Fibroblast of lung (primary cell): Measurements from ENCODE around the gene POLR2F. TPM values are rescaled to one million over a fixed set of nuclear protein-coding genes. Genes with fewer than 3 reads are reported as not detected.

Source experiments
- DNase-seq, 2 donors: peaks; one replicate each; pipeline versions ENCODE4 v3.0.0 to v3.0.0-alpha.2; 2010; ENCODE audit warnings: low read depth in 2 of 2
- H2AFZ ChIP-seq: 2 replicates; pipeline ENCODE4 v1.5.1; 2012; ENCODE audit warnings: low read length, control low read depth, inconsistent platforms
- H3K27ac ChIP-seq: 2 replicates; pipeline ENCODE4 v1.5.1; 2011; ENCODE audit warnings: low read length, control low read depth; ENCODE audit not compliant: insufficient read depth
- H3K27me3 ChIP-seq: 2 replicates; pipeline ENCODE4 v1.5.1; 2011; ENCODE audit warnings: mild to moderate bottlenecking, low read length; ENCODE audit not compliant: control insufficient read depth, insufficient read depth
- H3K36me3 ChIP-seq: 2 replicates; pipeline ENCODE4 v1.5.1; 2011; ENCODE audit warnings: low read length; ENCODE audit not compliant: control insufficient read depth, insufficient read depth
- H3K4me1 ChIP-seq: 2 replicates; pipeline ENCODE4 v1.5.1; 2011; ENCODE audit warnings: low read length; ENCODE audit not compliant: control insufficient read depth, insufficient read depth; ENCODE audit errors: extremely low read depth
- H3K4me2 ChIP-seq: 2 replicates; pipeline ENCODE4 v1.5.1; 2011; ENCODE audit warnings: low read length, control low read depth; ENCODE audit not compliant: insufficient read depth; ENCODE audit errors: extremely low read depth
- H3K4me3 ChIP-seq, 4 experiments: fragments of 200-600 bp in 1 of 4; sonication (generic) in 1 of 4; replicated peaks in 1 of 4; 2 replicates each; pipeline ENCODE4 v1.5.1; 2011 to 2016; ENCODE audit warnings: low read length in 4 of 4, low read depth in 3 of 4, mild to moderate bottlenecking in 3 of 4, control low read depth in 2 of 4, inconsistent platforms in 1 of 4, mixed read lengths in 1 of 4; ENCODE audit not compliant: insufficient read depth in 1 of 4; ENCODE audit errors: control extremely low read depth in 1 of 4
- H3K79me2 ChIP-seq: 2 replicates; pipeline ENCODE4 v1.5.1; 2012; ENCODE audit warnings: mild to moderate bottlenecking, low read length, inconsistent platforms; ENCODE audit not compliant: control insufficient read depth, insufficient read depth
- H3K9ac ChIP-seq: 2 replicates; pipeline ENCODE4 v1.5.1; 2011; ENCODE audit warnings: mild to moderate bottlenecking, low read length, control low read depth; ENCODE audit not compliant: insufficient read depth
- H3K9me3 ChIP-seq: 2 replicates; pipeline ENCODE4 v1.5.1; 2012; ENCODE audit warnings: low read depth, low read length; ENCODE audit not compliant: control insufficient read depth, insufficient read depth
- H4K20me1 ChIP-seq: 2 replicates; pipeline ENCODE4 v1.5.1; 2011; ENCODE audit warnings: low read length; ENCODE audit not compliant: control insufficient read depth, insufficient read depth; ENCODE audit errors: extremely low read depth
- EZH2 ChIP-seq: IDR thresholded peaks from 2 replicates; pipeline ENCODE4 v1.5.1; 2012; ENCODE audit warnings: low read length, control low read depth, mild to moderate bottlenecking; ENCODE audit errors: missing control alignments
- polyA plus RNA-seq, 2 donors: library from polyadenylated mRNA; depleted of rRNA in 1 of 2; stranded (reverse) in 1 of 2; unstranded in 1 of 2; fragments of >200 nt; gene quantifications; 2 replicates each; pipeline ENCODE4 v1.2.1, GENCODE V29; 2011 to 2012; ENCODE audit warnings: missing spikeins in 1 of 2
- total RNA-seq: library from RNA; depleted of rRNA; stranded (reverse); fragments of >200 nt; gene quantifications from 2 replicates; pipeline ENCODE4 v1.2.1, GENCODE V29; 2014
- TF ChIP-seq, protein P1 (sequence below), 2 donors: IDR thresholded peaks in 1 of 2; conservative IDR thresholded peaks in 1 of 2; 1 replicate in 1 of 2; 2 replicates in 1 of 2; pipeline ENCODE4 v1.5.1; 2011 to 2012; ENCODE audit warnings: low read length in 2 of 2, control low read depth in 1 of 2, inconsistent platforms in 1 of 2, low read depth in 1 of 2, mild to moderate bottlenecking in 1 of 2

POLR2F gene
- total and polyA plus RNA-seq, 2 donors (not counting 1 experiment from before 2014, with no cell fraction given) = 31.9 to 82.0 TPM

DNA sequence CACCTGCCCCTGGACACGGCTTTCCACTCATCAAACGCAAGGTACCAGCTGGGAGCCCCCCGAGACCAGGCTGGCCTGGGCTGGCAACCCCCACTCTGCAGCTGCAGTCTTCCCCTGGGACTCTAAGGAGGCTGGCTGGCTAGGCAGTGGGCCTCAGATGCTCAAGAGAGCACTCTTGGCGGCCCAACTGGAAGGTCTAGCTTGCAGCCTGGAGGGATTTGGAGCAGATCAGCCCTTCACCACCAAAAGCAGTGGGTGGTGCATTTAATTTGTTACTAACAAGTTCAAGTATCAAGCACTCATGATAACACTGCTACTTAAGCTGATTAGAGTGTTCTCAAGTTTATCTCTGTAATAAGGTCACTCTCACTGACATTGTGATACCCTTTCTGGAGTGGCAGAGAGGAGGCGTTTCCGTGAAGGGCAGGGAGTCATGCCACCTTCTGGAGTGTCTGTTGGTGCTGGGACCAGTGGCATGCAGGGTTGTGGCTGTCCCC lies 21.6 kb upstream of the POLR2F start:
- H3K4me3 ChIP-seq = no peak overlapping the region
- H2AFZ ChIP-seq = no peak overlapping the region
- H3K9me3 ChIP-seq = no peaks in the 10 kb centered on the region
- TF ChIP-seq EZH2 = no peak
- TF ChIP-seq, protein P1, sequence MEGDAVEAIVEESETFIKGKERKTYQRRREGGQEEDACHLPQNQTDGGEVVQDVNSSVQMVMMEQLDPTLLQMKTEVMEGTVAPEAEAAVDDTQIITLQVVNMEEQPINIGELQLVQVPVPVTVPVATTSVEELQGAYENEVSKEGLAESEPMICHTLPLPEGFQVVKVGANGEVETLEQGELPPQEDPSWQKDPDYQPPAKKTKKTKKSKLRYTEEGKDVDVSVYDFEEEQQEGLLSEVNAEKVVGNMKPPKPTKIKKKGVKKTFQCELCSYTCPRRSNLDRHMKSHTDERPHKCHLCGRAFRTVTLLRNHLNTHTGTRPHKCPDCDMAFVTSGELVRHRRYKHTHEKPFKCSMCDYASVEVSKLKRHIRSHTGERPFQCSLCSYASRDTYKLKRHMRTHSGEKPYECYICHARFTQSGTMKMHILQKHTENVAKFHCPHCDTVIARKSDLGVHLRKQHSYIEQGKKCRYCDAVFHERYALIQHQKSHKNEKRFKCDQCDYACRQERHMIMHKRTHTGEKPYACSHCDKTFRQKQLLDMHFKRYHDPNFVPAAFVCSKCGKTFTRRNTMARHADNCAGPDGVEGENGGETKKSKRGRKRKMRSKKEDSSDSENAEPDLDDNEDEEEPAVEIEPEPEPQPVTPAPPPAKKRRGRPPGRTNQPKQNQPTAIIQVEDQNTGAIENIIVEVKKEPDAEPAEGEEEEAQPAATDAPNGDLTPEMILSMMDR (conservative IDR thresholded peaks at IDR 0.05 in 1 of 2, IDR thresholded peaks at IDR 0.05 in 1 of 2; ENCODE audit: low read depth in 1 of 2, low read length in 2 of 2) = no peak
- no peaks in the 10 kb centered on the region for H3K27me3 ChIP-seq
- no peak overlapping the region for H3K9ac ChIP-seq
- no peak overlapping the region for H3K27ac ChIP-seq
- H3K36me3 ChIP-seq = peaks cover 37% of the 10 kb centered on the region
- DNase-seq = no peak
- H4K20me1 ChIP-seq = no peaks in the 10 kb centered on the region
- peaks cover 24% of the 10 kb centered on the region for H3K4me1 ChIP-seq
- H3K79me2 ChIP-seq = no peaks in the 10 kb centered on the region
- H3K4me2 ChIP-seq = no peak overlapping the region

DNA sequence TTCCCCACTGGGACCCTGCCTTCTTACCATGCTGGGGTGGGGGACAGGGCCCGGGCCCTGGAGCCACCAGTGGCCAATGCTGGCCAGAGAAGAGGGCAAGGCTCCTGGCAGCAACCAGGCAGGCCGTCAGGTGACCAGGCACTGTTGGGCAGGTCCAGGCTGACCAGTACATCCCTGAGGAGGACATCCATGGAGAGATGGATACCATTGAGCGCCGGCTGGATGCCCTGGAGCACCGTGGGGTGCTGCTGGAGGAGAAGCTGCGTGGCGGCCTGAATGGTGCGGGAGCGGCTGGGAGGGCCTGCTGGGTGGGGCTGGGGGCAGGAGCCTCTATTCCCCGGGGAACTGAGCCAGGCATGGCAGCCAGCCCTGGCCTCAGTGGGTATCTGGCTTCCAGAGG lies 21.1 kb upstream of the POLR2F start:
- no peak overlapping the region for H3K27ac ChIP-seq

DNA sequence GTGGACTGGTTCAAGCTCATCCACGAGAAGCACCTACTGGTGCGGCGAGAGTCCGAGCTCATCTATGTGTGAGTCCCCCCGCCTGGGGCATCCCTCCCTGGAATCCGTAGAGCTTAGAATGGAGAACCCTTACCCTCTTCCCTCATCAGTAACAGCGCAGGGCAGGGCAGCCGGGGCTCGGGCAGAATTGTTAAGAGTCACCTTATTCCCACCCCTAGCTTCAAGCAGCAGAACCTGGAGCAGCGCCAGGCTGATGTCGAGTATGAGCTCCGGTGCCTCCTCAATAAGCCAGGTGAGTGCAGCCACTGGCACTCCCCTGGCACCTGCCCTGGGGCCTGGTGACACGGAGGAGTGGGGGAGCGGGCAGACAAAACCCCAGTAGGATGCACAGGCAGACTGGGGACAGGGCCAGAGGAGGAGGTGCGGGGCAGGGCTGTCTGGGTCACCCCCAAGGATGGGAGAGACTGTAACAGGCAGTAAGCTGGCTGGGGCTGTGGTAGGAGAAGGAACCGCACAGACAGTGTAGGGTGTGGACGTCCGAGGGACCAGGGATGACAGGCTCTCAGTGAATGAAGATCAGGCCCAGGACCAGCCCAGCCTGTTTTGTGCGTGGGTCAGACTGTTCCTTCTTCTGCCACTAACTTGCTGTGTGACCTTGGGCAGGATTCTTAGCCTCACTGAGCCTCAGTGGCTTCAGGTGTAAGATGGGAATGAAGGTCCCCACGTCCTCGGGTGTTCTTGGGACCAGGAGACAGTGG lies 20.5 kb upstream of the POLR2F start:
- H3K27ac ChIP-seq = peak overlapping the region; percentile 71
- H2AFZ ChIP-seq = no peak overlapping the region
- peaks cover 40% of the 10 kb centered on the region for H3K36me3 ChIP-seq
- H3K27me3 ChIP-seq = no peaks in the 10 kb centered on the region
- no peaks in the 10 kb centered on the region for H4K20me1 ChIP-seq
- no peak for DNase-seq
- peak overlapping the region; percentile 32 for H3K4me2 ChIP-seq
- peaks cover 24% of the 10 kb centered on the region for H3K4me1 ChIP-seq
- H3K9ac ChIP-seq = no peak overlapping the region
- TF ChIP-seq, protein P1 (conservative IDR thresholded peaks at IDR 0.05 in 1 of 2, IDR thresholded peaks at IDR 0.05 in 1 of 2; ENCODE audit: low read depth in 1 of 2, low read length in 2 of 2) = no peak
- no peak for TF ChIP-seq EZH2
- no peak overlapping the region for H3K4me3 ChIP-seq
- H3K79me2 ChIP-seq = no peaks in the 10 kb centered on the region
- H3K9me3 ChIP-seq = no peaks in the 10 kb centered on the region

More for the DNA sequence above, 21.1 kb upstream of the POLR2F start:
- H3K4me2 ChIP-seq = no peak overlapping the region
- DNase-seq = no peak
- peaks cover 24% of the 10 kb centered on the region for H3K4me1 ChIP-seq
- peaks cover 37% of the 10 kb centered on the region for H3K36me3 ChIP-seq
- no peaks in the 10 kb centered on the region for H3K79me2 ChIP-seq
- TF ChIP-seq, protein P1 (conservative IDR thresholded peaks at IDR 0.05 in 1 of 2, IDR thresholded peaks at IDR 0.05 in 1 of 2; ENCODE audit: low read depth in 1 of 2, low read length in 2 of 2) = no peak
- TF ChIP-seq EZH2 = no peak
- H3K4me3 ChIP-seq = no peak overlapping the region
- H3K27me3 ChIP-seq = no peaks in the 10 kb centered on the region
- H3K9ac ChIP-seq = no peak overlapping the region
- no peaks in the 10 kb centered on the region for H3K9me3 ChIP-seq
- no peak overlapping the region for H2AFZ ChIP-seq
- no peaks in the 10 kb centered on the region for H4K20me1 ChIP-seq
